MM.1S (cell line): ENCODE results near the gene TRABD2B.

Experiments
- DNase-seq: peaks from one replicate; pipeline ENCODE4 v3.0.0-alpha.2; 2015
- H2AFZ ChIP-seq: fragments of 300-600 bp; sonication (generic); 2 replicates; pipeline ENCODE4 v1.6.0; 2016; ENCODE audit warnings: antibody characterized with exemption, low read length
- H3F3A ChIP-seq: fragments of 300-600 bp; sonication (generic); 2 replicates; pipeline ENCODE4 v1.6.1; 2016; ENCODE audit warnings: mild to moderate bottlenecking, antibody characterized with exemption, low read length, moderate library complexity, mixed read lengths; ENCODE audit not compliant: insufficient read depth
- H3K27ac ChIP-seq: fragments of 300-600 bp; sonication (generic); 2 replicates; pipeline ENCODE4 v1.5.1; 2016; ENCODE audit warnings: mild to moderate bottlenecking, low read length
- H3K27me3 ChIP-seq: fragments of 300-600 bp; sonication (generic); replicated peaks from 2 replicates; pipeline ENCODE4 v1.6.0; 2016; ENCODE audit warnings: low read length; ENCODE audit not compliant: insufficient read depth
- H3K36me3 ChIP-seq: fragments of 300-600 bp; sonication (generic); replicated peaks from 2 replicates; pipeline ENCODE4 v1.6.1; 2016; ENCODE audit warnings: mild to moderate bottlenecking, low read length, mixed read lengths; ENCODE audit not compliant: insufficient read depth
- H3K4me1 ChIP-seq: fragments of 300-600 bp; sonication (generic); 2 replicates; pipeline ENCODE4 v1.6.1; 2016; ENCODE audit warnings: low read length, mixed read lengths
- H3K4me2 ChIP-seq: fragments of 300-600 bp; sonication (generic); 2 replicates; pipeline ENCODE4 v1.6.0; 2016; ENCODE audit warnings: low read depth, low read length
- H3K4me3 ChIP-seq: fragments of 300-600 bp; sonication (generic); 2 replicates; pipeline ENCODE4 v1.5.1; 2016; ENCODE audit warnings: low read length, mixed read lengths
- H3K79me2 ChIP-seq: fragments of 300-600 bp; sonication (generic); 2 replicates; pipeline ENCODE4 v1.6.1; 2016; ENCODE audit warnings: mixed run types, low read length, mixed read lengths
- H3K9ac ChIP-seq: fragments of 300-600 bp; sonication (generic); 2 replicates; pipeline ENCODE4 v1.6.1; 2016; ENCODE audit warnings: low read length, mixed read lengths
- H3K9me2 ChIP-seq: fragments of 300-600 bp; sonication (generic); replicated peaks from 2 replicates; pipeline ENCODE4 v1.6.1; 2016; ENCODE audit warnings: mild to moderate bottlenecking, low read length, mixed read lengths; ENCODE audit not compliant: insufficient read depth
- H3K9me3 ChIP-seq: fragments of 300-600 bp; sonication (generic); replicated peaks from 2 replicates; pipeline ENCODE4 v1.6.1; 2016; ENCODE audit warnings: mild to moderate bottlenecking, low read length, mixed read lengths; ENCODE audit not compliant: insufficient read depth
- H4K20me1 ChIP-seq: fragments of 300-600 bp; sonication (generic); 2 replicates; pipeline ENCODE4 v1.6.1; 2016; ENCODE audit warnings: mild to moderate bottlenecking, low read length, moderate library complexity, mixed read lengths; ENCODE audit not compliant: insufficient read depth
- CTCF ChIP-seq: fragments of 300-600 bp; sonication (generic); IDR thresholded peaks from 2 replicates; pipeline ENCODE4 v1.5.1; 2016; ENCODE audit warnings: antibody characterized with exemption, low read length, mixed read lengths
- EZH2 ChIP-seq: fragments of 300-600 bp; sonication (generic); optimal IDR thresholded peaks from 2 replicates; pipeline ENCODE3; 2017; ENCODE audit warnings: low read depth, mild to moderate bottlenecking, antibody characterized with exemption, low read length, mixed read lengths
- EZH2phosphoT487 ChIP-seq: fragments of 300-600 bp; sonication (generic); IDR thresholded peaks from 2 replicates; pipeline ENCODE4 v1.6.1; 2018; ENCODE audit warnings: antibody characterized with exemption, low read length

The TRABD2B gene

GRCh38 chr1:47872886-47873285, 124.3 kb downstream of the TRABD2B start:
- Histone ChIP-seq H2AFZ (no peak overlapping the region), H3K9me2 (no peaks in the 10 kb centered on the region), H3K4me1 (no peaks in the 10 kb centered on the region), H3K9me3 (no peaks in the 10 kb centered on the region), H3K27ac (no peak overlapping the region), H4K20me1 (no peaks in the 10 kb centered on the region), H3K9ac (no peak overlapping the region), H3F3A (no peaks in the 10 kb centered on the region), H3K36me3 (no peaks in the 10 kb centered on the region), H3K4me2 (no peak overlapping the region), H3K27me3 (no peaks in the 10 kb centered on the region), H3K79me2 (no peaks in the 10 kb centered on the region), H3K4me3 (no peak overlapping the region)
- no peak for TF ChIP-seq EZH2phosphoT487
- no peak for TF ChIP-seq CTCF
- no peak for TF ChIP-seq EZH2
- no peak for DNase-seq

GRCh38 chr1:47871799-47872353, 125.3 kb downstream of the TRABD2B start:
- DNase-seq: no peak

DNA sequence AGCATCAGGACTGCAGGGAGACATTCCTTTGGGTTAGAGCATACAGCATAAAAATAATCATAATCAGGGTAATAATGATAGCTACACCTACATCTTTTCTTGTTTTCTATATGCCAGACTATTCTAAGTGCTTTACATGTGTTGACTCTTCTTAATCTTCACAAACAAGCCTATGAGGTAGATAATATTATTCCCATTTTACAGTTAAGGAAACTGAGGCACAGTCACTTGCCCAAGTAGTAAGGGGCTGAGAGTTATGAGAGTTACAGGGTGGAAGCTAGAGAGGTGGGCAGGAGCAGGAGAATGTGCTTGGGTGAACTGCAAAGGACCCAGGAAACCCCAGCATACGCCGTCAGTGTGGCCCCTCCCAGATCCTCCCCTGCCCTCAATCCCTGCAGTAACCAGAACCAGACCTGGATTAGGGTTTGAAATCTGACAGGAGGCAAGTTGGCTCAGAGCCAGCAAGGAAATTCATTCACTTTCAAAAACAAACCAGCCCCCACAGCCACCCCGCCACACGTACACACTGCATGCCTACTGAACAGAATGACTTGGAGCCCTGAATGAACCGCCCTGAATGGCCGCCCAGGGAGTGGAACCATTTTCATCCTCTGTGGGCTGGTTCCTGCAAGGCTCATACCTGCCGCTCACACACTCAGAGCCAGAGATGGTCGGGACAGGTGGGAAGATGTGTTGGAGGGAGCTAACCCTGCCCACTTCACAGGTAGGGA, 126.1 kb downstream of the TRABD2B start:
- Histone ChIP-seq H3K79me2 (no peaks in the 10 kb centered on the region), H3F3A (no peaks in the 10 kb centered on the region), H3K9ac (no peak overlapping the region), H3K27me3 (no peaks in the 10 kb centered on the region), H3K27ac (no peak overlapping the region), H3K36me3 (no peaks in the 10 kb centered on the region), H3K4me1 (no peaks in the 10 kb centered on the region), H3K9me2 (no peaks in the 10 kb centered on the region), H4K20me1 (no peaks in the 10 kb centered on the region), H3K4me3 (no peak overlapping the region), H2AFZ (no peak overlapping the region), H3K4me2 (no peak overlapping the region), H3K9me3 (no peaks in the 10 kb centered on the region)
- no peak for TF ChIP-seq EZH2
- no peak for DNase-seq

More at GRCh38 chr1:47871799-47872353, 125.3 kb downstream of the TRABD2B start:
- Histone ChIP-seq H3K27ac (no peak overlapping the region), H3K9me2 (no peaks in the 10 kb centered on the region), H3K9me3 (no peaks in the 10 kb centered on the region), H3K4me3 (no peak overlapping the region), H3K27me3 (no peaks in the 10 kb centered on the region), H3F3A (no peaks in the 10 kb centered on the region), H3K9ac (no peak overlapping the region), H3K79me2 (no peaks in the 10 kb centered on the region), H3K4me2 (no peak overlapping the region), H4K20me1 (no peaks in the 10 kb centered on the region), H3K36me3 (no peaks in the 10 kb centered on the region), H3K4me1 (no peaks in the 10 kb centered on the region), H2AFZ (no peak overlapping the region)
- TF ChIP-seq CTCF (no peak), EZH2phosphoT487 (no peak), EZH2 (no peak)

DNA sequence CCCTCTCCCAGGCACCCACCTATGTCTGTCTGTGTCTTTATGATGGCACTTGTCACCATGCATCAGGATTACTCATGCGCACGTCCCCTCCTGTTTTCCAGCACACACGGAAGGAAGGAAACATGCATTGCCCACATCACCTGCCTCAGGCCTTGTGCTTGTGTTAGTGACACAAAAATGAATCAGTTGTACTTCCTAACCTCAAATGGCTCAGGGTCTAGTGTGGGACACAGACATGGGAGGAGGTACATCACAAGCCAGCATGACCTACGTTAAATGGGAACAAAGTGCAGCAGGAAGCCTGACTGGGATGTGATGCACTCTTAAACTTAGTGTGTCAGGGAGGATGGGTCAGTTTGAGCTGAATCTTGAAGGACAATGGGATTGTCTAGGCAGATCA, 126.7 kb downstream of the TRABD2B start:
- Histone ChIP-seq H3K4me3 (no peak overlapping the region), H3K36me3 (no peaks in the 10 kb centered on the region), H3K4me1 (no peaks in the 10 kb centered on the region), H3K9me2 (no peaks in the 10 kb centered on the region), H3K9ac (no peak overlapping the region), H3K4me2 (no peak overlapping the region), H3K79me2 (no peaks in the 10 kb centered on the region), H3K27ac (no peak overlapping the region), H2AFZ (no peak overlapping the region), H3K9me3 (no peaks in the 10 kb centered on the region), H3F3A (no peaks in the 10 kb centered on the region), H4K20me1 (no peaks in the 10 kb centered on the region), H3K27me3 (no peaks in the 10 kb centered on the region)
- DNase-seq: no peak
- no peak for TF ChIP-seq CTCF
- TF ChIP-seq EZH2: no peak
- TF ChIP-seq EZH2phosphoT487: no peak
